ENCODE data around the gene MARCKSL1. TPM values are rescaled to one million over a fixed set of nuclear protein-coding genes. Genes with fewer than 3 reads are reported as not detected.

The MARCKSL1 gene
- total and polyA plus RNA-seq, 2 of the 13 experiments (the other 11 are each of a cell fraction or from before 2014, with no cell fraction given), result 81.9 to 155 TPM

DNA sequence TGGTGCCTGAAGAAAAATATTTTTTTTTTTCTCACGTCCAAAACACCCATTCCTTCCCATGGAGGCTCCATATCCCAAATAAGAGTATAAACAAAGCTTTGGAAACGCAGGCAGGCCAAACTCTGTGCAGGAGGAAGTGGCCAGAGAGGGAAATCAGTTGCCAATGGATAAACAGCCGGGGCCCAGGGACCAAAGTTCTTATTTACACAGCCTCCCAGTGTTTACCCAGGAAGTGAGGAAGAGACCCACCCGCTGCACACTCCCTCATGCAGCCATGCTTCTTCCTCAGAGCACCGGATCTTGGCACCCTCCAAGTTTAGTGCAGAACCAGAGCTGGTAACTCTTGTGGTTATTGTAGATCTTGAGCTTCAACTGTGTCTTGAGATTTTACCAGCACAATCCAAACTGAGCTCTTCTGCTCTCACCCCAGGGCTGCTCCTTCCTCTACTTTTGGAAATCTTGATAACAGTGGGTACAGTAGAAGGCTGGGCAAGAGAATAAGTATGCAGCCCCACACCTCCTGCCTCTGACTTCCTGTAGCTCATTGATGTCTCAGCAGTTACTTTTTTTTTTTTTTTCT is 14.2 kb downstream of the MARCKSL1 start (continued):
- TF ChIP-seq, protein P1, sequence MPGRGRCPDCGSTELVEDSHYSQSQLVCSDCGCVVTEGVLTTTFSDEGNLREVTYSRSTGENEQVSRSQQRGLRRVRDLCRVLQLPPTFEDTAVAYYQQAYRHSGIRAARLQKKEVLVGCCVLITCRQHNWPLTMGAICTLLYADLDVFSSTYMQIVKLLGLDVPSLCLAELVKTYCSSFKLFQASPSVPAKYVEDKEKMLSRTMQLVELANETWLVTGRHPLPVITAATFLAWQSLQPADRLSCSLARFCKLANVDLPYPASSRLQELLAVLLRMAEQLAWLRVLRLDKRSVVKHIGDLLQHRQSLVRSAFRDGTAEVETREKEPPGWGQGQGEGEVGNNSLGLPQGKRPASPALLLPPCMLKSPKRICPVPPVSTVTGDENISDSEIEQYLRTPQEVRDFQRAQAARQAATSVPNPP (CRISPR knock-in tag; IDR thresholded peaks at IDR 0.05), result no peak
- TF ChIP-seq ZNF367 (CRISPR knock-in tag; IDR thresholded peaks at IDR 0.05; ENCODE audit: borderline replicate concordance), result no peak
- TF ChIP-seq GATA4 (IDR thresholded peaks at IDR 0.05; ENCODE audit: borderline replicate concordance, low read depth), result no peak
- no peak for TF ChIP-seq ZNF660 (CRISPR knock-in tag; IDR thresholded peaks at IDR 0.05; ENCODE audit: borderline replicate concordance, low read depth)
- TF ChIP-seq, protein P2, sequence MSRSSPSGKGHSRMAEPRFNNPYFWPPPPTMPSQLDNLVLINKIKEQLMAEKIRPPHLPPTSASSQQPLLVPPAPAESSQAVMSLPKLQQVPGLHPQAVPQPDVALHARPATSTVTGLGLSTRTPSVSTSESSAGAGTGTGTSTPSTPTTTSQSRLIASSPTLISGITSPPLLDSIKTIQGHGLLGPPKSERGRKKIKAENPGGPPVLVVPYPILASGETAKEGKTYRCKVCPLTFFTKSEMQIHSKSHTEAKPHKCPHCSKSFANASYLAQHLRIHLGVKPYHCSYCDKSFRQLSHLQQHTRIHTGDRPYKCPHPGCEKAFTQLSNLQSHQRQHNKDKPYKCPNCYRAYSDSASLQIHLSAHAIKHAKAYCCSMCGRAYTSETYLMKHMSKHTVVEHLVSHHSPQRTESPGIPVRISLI (CRISPR knock-in tag; IDR thresholded peaks at IDR 0.05; ENCODE audit: borderline replicate concordance), result peak; percentile 21; the same call in 1 of the 2 replicates
- peak; percentile 32; the same call in 1 of the 2 replicates for TF ChIP-seq CEBPG (CRISPR knock-in tag; IDR thresholded peaks at IDR 0.05)
- TF ChIP-seq RARA (CRISPR knock-in tag; IDR thresholded peaks at IDR 0.05), result peak; percentile 67
- TF ChIP-seq, protein P3, sequence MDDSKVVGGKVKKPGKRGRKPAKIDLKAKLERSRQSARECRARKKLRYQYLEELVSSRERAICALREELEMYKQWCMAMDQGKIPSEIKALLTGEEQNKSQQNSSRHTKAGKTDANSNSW (CRISPR knock-in tag; IDR thresholded peaks at IDR 0.05; ENCODE audit: borderline replicate concordance), result no peak
- TF ChIP-seq ZNF564 (CRISPR knock-in tag; IDR thresholded peaks at IDR 0.05), result no peak
- TF ChIP-seq, protein P4, sequence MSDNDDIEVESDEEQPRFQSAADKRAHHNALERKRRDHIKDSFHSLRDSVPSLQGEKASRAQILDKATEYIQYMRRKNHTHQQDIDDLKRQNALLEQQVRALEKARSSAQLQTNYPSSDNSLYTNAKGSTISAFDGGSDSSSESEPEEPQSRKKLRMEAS (IDR thresholded peaks at IDR 0.05), result peak; percentile 86
- TF ChIP-seq ZNF883 (CRISPR knock-in tag; IDR thresholded peaks at IDR 0.05; ENCODE audit: not compliant biosample characterization), result no peak
- peak; percentile 62; the same call in 1 of the 2 replicates for TF ChIP-seq ZNF264 (CRISPR knock-in tag; IDR thresholded peaks at IDR 0.05)
- no peak for TF ChIP-seq ONECUT2 (CRISPR knock-in tag; IDR thresholded peaks at IDR 0.05)
- TF ChIP-seq, protein P5, sequence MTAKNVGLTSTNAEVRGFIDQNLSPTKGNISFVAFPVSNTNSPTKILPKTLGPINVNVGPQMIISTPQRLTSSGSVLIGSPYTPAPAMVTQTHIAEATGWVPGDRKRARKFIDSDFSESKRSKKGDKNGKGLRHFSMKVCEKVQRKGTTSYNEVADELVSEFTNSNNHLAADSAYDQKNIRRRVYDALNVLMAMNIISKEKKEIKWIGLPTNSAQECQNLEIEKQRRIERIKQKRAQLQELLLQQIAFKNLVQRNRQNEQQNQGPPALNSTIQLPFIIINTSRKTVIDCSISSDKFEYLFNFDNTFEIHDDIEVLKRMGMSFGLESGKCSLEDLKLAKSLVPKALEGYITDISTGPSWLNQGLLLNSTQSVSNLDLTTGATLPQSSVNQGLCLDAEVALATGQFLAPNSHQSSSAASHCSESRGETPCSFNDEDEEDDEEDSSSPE (CRISPR knock-in tag; IDR thresholded peaks at IDR 0.05), result peak; percentile 47; the same call in 1 of the 2 replicates
- no peak for TF ChIP-seq PAWR (CRISPR knock-in tag; IDR thresholded peaks at IDR 0.05; ENCODE audit: borderline replicate concordance)
- TF ChIP-seq NFRKB (IDR thresholded peaks at IDR 0.05), result no peak
- TF ChIP-seq KLF15 (CRISPR knock-in tag; IDR thresholded peaks at IDR 0.05; ENCODE audit: borderline replicate concordance), result no peak
- TF ChIP-seq NRL (CRISPR knock-in tag; IDR thresholded peaks at IDR 0.05; ENCODE audit: borderline replicate concordance), result no peak
- TF ChIP-seq, protein P6, sequence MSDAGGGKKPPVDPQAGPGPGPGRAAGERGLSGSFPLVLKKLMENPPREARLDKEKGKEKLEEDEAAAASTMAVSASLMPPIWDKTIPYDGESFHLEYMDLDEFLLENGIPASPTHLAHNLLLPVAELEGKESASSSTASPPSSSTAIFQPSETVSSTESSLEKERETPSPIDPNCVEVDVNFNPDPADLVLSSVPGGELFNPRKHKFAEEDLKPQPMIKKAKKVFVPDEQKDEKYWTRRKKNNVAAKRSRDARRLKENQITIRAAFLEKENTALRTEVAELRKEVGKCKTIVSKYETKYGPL (CRISPR knock-in tag; IDR thresholded peaks at IDR 0.05), result no peak

All from HepG2 (cell line).